NCI-H2081 (cell line): Measurements from ENCODE around the gene MSL2.
"Not testable (repeated sequence)": the region's sequence is repeated elsewhere in the genome, so short reads cannot be mapped to it uniquely, and the experiment has no call there.

ENCODE experiments used
- DNase-seq, 2 experiments: peaks; one replicate each; lab custom pipeline; 2025; lab: John Stamatoyannopoulos, UW

Gene MSL2

GRCh38 chr3:136196064-136196400 is at the start of gene MSL2:
Gene MSL2, minus strand, starts transcription at chr3:136196335. Its CDS starts 1,222 bp downstream, at chr3:136195113.
- DNase-seq = no peak

GRCh38 chr3:136245691-136246090 is 49.6 kb upstream of the MSL2 start:
- no peak for DNase-seq

GRCh38 chr3:136239094-136239493 is 43.0 kb upstream of the MSL2 start:
- DNase-seq = no peak

- no peak for DNase-seq
These were observed 42.0 kb upstream of the MSL2 start for GRCh38 chr3:136237961-136238649.

GRCh38 chr3:136237103-136237502 is 41.0 kb upstream of the MSL2 start:
- no peak for DNase-seq

- no peak for DNase-seq
These were observed 40.0 kb upstream of the MSL2 start for GRCh38 chr3:136236109-136236508.

- DNase-seq = no peak
These were observed 39.4 kb upstream of the MSL2 start for GRCh38 chr3:136235545-136235944.

- DNase-seq = no peak
These were observed 36.3 kb upstream of the MSL2 start for GRCh38 chr3:136232413-136232812.

- not testable (repeated sequence) for DNase-seq
These were observed 26.6 kb upstream of the MSL2 start for GRCh38 chr3:136222746-136223145.

- no peak for DNase-seq
These were observed 15.4 kb upstream of the MSL2 start for GRCh38 chr3:136211547-136211946.

GRCh38 chr3:136209921-136210320 is 13.8 kb upstream of the MSL2 start:
- no peak for DNase-seq

GRCh38 chr3:136207489-136208115 is 11.5 kb upstream of the MSL2 start:
- DNase-seq = no peak

- not testable (repeated sequence) for DNase-seq
These were observed 3.1 kb upstream of the MSL2 start for GRCh38 chr3:136199219-136199618.

GRCh38 chr3:136198462-136199078 is 2.4 kb upstream of the MSL2 start:
- not testable (repeated sequence) for DNase-seq

GRCh38 chr3:136197159-136197793 is 1.1 kb upstream of the MSL2 start:
- DNase-seq = peak in 1 of 2 experiments; percentile 45

GRCh38 chr3:136196401-136197158 is 445 bp upstream of the MSL2 start:
- DNase-seq = peak; percentile 100

- DNase-seq = peak; percentile 85 to 90
These were observed 674 bp downstream of the MSL2 start for GRCh38 chr3:136195258-136196063.

- peak in 1 of 2 experiments; percentile 50 for DNase-seq
These were observed 1.5 kb downstream of the MSL2 start for GRCh38 chr3:136194409-136195257.

GRCh38 chr3:136193278-136194054 is 2.7 kb downstream of the MSL2 start:
- no peak for DNase-seq
